Gastrocnemius medialis (tissue), 4 donors: ENCODE results near the gene MRC2. TPM values are rescaled to one million over a fixed set of nuclear protein-coding genes. Genes with fewer than 3 reads are reported as not detected.
"Not testable (repeated sequence)": the region's sequence is repeated elsewhere in the genome, so short reads cannot be mapped to it uniquely, and the experiment has no call there.

Source experiments
- ATAC-seq, 2 donors: fragments of 150-250 bp; one replicate each; pipeline ENCODE4 v1.9.1; 2016
- DNase-seq, 2 donors: peaks; one replicate each; pipeline ENCODE4 v3.0.0-alpha.2; 2019
- H3K27ac ChIP-seq, 4 donors: fragments of 200-600 bp; sonication (generic); 1 replicate in 1 of 4; 2 replicates in 3 of 4; pipeline ENCODE4 v1.5.1; 2016 to 2018; ENCODE audit warnings: mild to moderate bottlenecking in 2 of 4, moderate library complexity in 1 of 4
- H3K27me3 ChIP-seq, 3 donors: fragments of 200-600 bp; sonication (generic) in 2 of 3; 1 replicate in 1 of 3; 2 replicates in 2 of 3; pipeline versions ENCODE4 v1.5.1 to v1.6.0; 2016 to 2019; ENCODE audit warnings: mild to moderate bottlenecking in 1 of 3, moderate library complexity in 1 of 3
- H3K36me3 ChIP-seq, 2 donors: fragments of 200-600 bp; sonication (generic) in 1 of 2; one replicate each; pipeline ENCODE4 v1.5.1; 2017 to 2018
- H3K4me1 ChIP-seq, 2 donors: fragments of 200-600 bp; sonication (generic) in 1 of 2; one replicate each; pipeline ENCODE4 v1.5.1; 2016 to 2017; ENCODE audit warnings: mild to moderate bottlenecking in 2 of 2
- H3K4me3 ChIP-seq, 4 donors: fragments of 200-600 bp; sonication (generic) in 3 of 4; 1 replicate in 1 of 4; 2 replicates in 3 of 4; pipeline ENCODE4 v1.5.1; 2016 to 2019; ENCODE audit warnings: mild to moderate bottlenecking in 2 of 4
- H3K9me3 ChIP-seq, 3 donors: fragments of 200-600 bp; sonication (generic) in 2 of 3; 1 replicate in 1 of 3; 2 replicates in 2 of 3; pipeline ENCODE4 v1.5.1; 2016 to 2019
- CTCF ChIP-seq, 5 experiments: fragments of 450-650 bp in 3 of 5; fragments of 200-600 bp in 2 of 5; sonication (generic) in 2 of 5; IDR thresholded peaks in 4 of 5; conservative IDR thresholded peaks in 1 of 5; 1 replicate in 4 of 5; 2 replicates in 1 of 5; pipeline ENCODE4 v1.5.1; 2016 to 2019; ENCODE audit warnings: antibody characterized with exemption in 5 of 5, mild to moderate bottlenecking in 3 of 5, moderate library complexity in 3 of 5
- POLR2A ChIP-seq, 2 donors: fragments of 450-650 bp; IDR thresholded peaks; one replicate each; pipeline ENCODE4 v1.6.1; 2017; ENCODE audit warnings: antibody characterized with exemption in 2 of 2, mild to moderate bottlenecking in 2 of 2, moderate library complexity in 2 of 2
- in situ Hi-C, 4 donors: fragments of 200-750 bp; cut with MboI; loops; one replicate each; pipeline versions ENCODE4 v1.15.0 to v1.8.0; 2017; ENCODE audit warnings: low sequenced_read_pairs in 4 of 4
- intact Hi-C: fragments of 100-400 bp; cut with DNase I; formaldehyde crosslinking; loops from one replicate; pipeline ENCODE4 v1.15.1; 2023; ENCODE audit warnings: low total_unique reads
- total RNA-seq, 4 donors: library from RNA; depleted of rRNA; stranded (reverse); fragments of >200 nt; gene quantifications; one replicate each; pipeline versions ENCODE4 v1.1.0 to v1.2.3, GENCODE V29; 2016

MRC2 gene
- total RNA-seq, 4 donors from 2014 or later, result 4.8 to 15.0 (median 5.5) TPM

DNA sequence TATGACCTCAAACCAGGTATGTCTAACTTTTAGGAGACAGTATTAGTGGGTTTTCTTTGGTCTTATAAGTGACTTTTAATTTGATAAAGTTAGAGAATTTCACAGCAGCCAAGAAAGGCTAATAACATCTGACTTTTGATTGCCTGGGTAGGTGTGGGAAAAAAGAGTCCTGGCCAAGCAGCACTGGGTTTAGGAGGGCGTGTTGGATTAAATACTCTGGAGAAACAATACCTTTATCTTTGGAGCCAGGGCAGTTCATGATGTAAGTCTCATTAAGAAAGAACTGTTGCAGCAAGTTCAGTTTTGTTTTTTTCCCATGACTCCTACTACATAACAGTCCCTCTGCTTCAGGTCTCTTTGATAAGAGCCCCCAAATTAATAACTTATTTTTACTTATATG, 26.7 kb upstream of the MRC2 start:
- Histone ChIP-seq H3K4me1 (no peaks in the 10 kb centered on the region), H3K27ac (no peak overlapping the region), H3K9me3 (no peaks in the 10 kb centered on the region), H3K4me3 (no peak overlapping the region), H3K27me3 (no peaks in the 10 kb centered on the region), H3K36me3 (peaks cover 3 to 43% of the 10 kb centered on the region in 2 donors)
- no peak for ATAC-seq
- TF ChIP-seq POLR2A (IDR thresholded peaks at IDR 0.05) (no peak), CTCF (IDR thresholded peaks at IDR 0.05 in 4 of 5, conservative IDR thresholded peaks at IDR 0.05 in 1 of 5) (no peak)
- in situ Hi-C loops (no loop called here), intact Hi-C loops (no loop called here)
- no peak for DNase-seq

DNA sequence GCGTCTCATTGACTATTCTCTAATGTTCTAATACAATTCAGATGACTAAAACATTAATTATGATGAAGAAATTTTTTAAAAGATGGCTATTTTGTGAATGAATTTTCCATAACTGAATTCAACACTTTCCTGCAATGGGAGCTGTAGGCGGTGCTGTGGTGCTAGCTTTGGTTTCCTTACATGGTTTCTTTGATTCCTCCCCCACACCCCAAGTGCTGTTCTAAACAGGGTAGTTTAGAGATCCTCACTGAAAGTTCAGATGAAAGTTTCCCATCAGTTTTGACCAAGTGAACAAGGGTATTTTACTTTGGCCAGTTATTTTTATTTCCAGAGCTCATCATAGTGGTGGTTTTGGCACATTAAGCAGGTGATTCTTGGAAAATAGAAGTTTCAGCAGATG, 26.0 kb upstream of the MRC2 start:
- intact Hi-C loops (no loop called here), in situ Hi-C loops (no loop called here)
- no peak for ATAC-seq
- Histone ChIP-seq H3K4me1 (no peaks in the 10 kb centered on the region), H3K36me3 (peaks cover 3 to 41% of the 10 kb centered on the region in 2 donors), H3K27ac (no peak overlapping the region), H3K27me3 (no peaks in the 10 kb centered on the region), H3K4me3 (no peak overlapping the region), H3K9me3 (no peaks in the 10 kb centered on the region)
- TF ChIP-seq CTCF (IDR thresholded peaks at IDR 0.05 in 4 of 5, conservative IDR thresholded peaks at IDR 0.05 in 1 of 5) (no peak), POLR2A (IDR thresholded peaks at IDR 0.05) (no peak)
- no peak for DNase-seq

GRCh38 chr17:62603783-62604182, 23.7 kb upstream of the MRC2 start:
- ATAC-seq, H3K4me3 ChIP-seq, intact Hi-C loops, H3K4me1 ChIP-seq, DNase-seq, H3K27ac ChIP-seq, H3K9me3 ChIP-seq, H3K27me3 ChIP-seq, in situ Hi-C loops: not testable (repeated sequence)
- peaks cover 3 to 53% of the 10 kb centered on the region in 2 donors for H3K36me3 ChIP-seq

GRCh38 chr17:62605588-62605987, 21.9 kb upstream of the MRC2 start:
- no peak for ATAC-seq
- peaks cover 6 to 52% of the 10 kb centered on the region in 2 donors for H3K36me3 ChIP-seq
- H3K9me3 ChIP-seq, result no peaks in the 10 kb centered on the region
- TF ChIP-seq POLR2A (IDR thresholded peaks at IDR 0.05), result no peak
- no peak for TF ChIP-seq CTCF (IDR thresholded peaks at IDR 0.05 in 4 of 5, conservative IDR thresholded peaks at IDR 0.05 in 1 of 5)
- H3K4me3 ChIP-seq, result no peak overlapping the region
- H3K4me1 ChIP-seq, result no peaks in the 10 kb centered on the region
- intact Hi-C loops, result no loop called here
- DNase-seq, result no peak
- in situ Hi-C loops, result no loop called here
- H3K27ac ChIP-seq, result no peak overlapping the region
- no peaks in the 10 kb centered on the region for H3K27me3 ChIP-seq

DNA sequence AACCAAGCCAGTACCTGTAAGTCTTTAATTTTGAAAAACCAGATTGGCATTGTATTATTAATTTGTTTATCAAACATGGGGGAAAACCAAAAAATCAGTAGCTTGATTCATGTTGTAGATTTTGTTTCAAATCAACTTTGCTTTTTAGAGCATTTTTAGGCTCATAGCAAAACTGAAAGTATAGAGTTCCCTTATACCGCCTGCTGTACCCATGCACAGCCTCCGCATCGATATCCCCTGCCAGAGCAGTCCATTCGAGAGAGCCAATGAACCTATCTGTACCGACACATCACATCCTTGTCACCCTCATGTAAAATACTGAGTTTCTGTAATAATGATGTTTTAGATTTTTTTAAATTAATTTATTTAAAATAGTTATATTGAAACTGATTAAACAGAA, 16.2 kb upstream of the MRC2 start:
- H3K36me3 ChIP-seq, result peaks cover 3 to 66% of the 10 kb centered on the region in 2 donors
- ATAC-seq (no peak), DNase-seq (no peak)
- peaks cover 0 to 4% of the 10 kb centered on the region in 2 donors for H3K4me1 ChIP-seq
- H3K27me3 ChIP-seq, result no peaks in the 10 kb centered on the region
- intact Hi-C loops, result no loop called here
- in situ Hi-C loops, result no loop called here
- no peak for TF ChIP-seq CTCF (IDR thresholded peaks at IDR 0.05 in 4 of 5, conservative IDR thresholded peaks at IDR 0.05 in 1 of 5)
- no peak overlapping the region for H3K4me3 ChIP-seq
- no peak overlapping the region for H3K27ac ChIP-seq
- no peaks in the 10 kb centered on the region for H3K9me3 ChIP-seq
